SIG-M5 treated with dmso at 0.1 percent for 504 hours (cell line): ENCODE data around the gene LGALS3.
A peak's percentile ranks its signal among the peaks of the same experiment; 100 is the strongest.

Experiments used
- DNase-seq: peaks from one replicate; lab custom pipeline; 2025; ENCODE audit not compliant: unreplicated experiment; lab: John Stamatoyannopoulos, UW

Gene LGALS3

DNA sequence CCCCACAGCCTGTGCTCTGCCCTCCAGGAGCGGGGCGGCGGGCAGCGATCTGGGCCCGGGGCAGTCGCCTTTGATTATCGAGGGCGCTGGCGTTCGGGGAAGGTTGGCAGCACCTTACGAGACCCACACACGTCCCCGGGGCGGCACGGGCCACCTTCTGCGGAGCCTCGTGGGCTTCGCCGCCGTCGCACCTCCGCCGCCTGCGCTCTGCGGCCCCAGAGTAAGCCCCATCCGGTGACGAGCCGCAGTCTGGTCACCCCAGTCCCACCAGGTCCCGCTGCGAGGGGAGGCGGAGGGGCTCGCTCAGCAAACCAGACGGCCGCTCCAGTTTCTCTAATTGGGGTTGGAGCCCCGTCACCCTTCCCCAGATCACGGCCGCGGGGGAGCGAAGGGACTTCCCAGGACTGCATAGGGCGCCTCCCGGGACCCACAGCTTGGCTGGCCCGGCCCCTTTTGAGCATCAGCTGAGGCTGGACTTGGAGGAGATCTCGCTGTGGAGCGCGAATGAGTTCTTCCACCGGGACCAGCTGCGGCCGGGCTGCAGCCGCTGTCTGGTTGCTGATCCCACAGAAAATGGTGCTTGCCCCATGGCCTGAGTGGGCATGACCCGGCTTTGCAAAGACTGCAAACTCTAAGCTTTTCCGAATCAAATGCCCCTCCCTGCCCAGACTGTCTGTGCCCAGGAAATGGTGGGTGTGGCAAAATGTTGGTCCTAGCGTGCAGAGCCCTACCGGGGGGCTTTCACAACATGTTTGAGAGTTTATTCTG lies 560 bp downstream of the LGALS3 start:
- DNase-seq: no peak

DNA sequence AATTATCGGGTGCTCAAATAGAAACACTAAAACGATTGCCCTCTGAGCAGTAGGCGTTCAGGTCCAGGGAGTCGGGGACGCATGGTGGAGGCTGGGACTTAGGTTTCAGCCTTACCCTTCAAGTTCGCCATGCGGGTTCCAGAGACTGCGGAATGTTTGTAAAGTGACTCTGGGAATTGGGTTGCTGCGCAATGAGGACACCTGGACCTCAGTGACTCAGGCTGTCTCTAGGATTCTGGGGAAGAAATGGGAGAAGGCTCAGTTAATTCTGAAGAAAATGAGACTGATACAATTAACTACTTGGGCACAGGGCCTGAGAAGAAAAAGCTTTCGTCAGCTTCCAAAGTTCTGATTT lies 1.1 kb downstream of the LGALS3 start:
- DNase-seq: no peak

DNA sequence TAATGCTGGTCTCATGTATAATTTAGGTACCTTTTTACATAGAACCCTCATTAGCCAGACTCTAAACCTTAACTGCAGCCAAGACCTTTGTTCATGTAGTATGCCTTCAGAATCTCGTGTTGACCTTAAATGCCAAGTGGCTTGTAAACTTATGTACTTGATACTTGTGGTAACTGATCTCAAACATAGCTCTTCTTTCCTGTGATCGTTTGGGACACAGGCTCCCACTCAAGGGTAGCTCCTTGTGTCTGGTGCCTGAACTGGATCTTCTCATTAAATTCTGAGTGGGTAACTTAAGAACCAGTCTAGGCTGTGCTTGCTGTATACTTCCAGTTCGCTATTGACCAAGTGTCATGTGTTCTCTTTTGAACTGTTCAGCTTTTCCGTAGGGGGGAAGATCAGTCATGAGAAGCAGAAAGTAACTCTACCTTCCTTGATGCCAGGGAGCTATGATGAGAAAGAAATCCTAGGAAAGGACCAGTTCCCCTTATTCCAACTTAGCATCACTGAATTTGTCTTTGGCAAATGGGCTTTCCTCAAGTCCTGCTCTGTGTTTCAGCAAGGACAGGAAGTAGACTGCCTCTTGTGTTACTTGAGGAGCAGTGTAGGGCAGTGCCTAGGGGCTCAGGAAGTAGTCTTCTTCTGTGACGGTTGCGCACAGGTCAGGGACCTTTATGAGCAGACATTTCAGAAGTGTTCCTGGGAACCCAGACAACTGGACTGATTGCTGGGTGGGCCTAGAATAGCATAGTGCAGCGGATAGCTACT lies 2.5 kb downstream of the LGALS3 start:
- no peak for DNase-seq

DNA sequence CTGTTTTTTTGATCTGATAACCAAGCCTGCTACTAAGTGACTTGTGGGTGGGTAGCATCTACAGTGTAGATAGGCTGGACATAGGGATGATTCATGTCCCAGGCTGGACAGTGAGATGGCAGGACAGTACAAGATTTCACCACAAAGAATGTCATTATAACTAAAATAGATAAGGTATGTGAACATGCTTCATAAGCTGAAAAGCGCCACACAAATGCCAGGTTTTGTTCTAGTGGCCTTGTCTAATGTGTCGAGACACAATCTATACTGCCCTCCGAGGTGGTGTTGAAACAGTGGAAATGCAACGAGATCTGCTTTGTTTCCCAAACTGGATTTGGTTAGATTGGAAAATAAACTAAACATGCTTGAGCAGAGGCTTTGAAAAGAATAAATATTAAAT lies 4.4 kb downstream of the LGALS3 start:
- DNase-seq: no peak

DNA sequence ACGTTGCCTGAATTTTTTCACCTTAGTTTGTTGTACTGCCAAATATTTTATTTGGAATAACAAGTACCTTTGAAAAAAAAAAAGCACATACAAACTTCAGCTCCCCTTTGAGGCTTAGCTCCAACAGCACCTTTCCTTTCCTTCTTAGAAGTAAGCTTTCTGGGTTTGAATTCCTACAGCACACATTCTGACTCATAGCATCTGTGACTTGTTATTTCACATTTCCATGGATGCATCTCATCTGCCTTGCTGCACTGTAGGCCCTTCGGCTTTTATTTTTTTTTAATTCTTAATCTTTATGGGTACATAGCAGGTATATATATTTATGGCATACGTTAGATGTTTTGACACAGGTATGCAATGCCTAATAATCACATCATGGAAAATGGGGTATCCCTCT lies 7.2 kb downstream of the LGALS3 start:
- no peak for DNase-seq

DNA sequence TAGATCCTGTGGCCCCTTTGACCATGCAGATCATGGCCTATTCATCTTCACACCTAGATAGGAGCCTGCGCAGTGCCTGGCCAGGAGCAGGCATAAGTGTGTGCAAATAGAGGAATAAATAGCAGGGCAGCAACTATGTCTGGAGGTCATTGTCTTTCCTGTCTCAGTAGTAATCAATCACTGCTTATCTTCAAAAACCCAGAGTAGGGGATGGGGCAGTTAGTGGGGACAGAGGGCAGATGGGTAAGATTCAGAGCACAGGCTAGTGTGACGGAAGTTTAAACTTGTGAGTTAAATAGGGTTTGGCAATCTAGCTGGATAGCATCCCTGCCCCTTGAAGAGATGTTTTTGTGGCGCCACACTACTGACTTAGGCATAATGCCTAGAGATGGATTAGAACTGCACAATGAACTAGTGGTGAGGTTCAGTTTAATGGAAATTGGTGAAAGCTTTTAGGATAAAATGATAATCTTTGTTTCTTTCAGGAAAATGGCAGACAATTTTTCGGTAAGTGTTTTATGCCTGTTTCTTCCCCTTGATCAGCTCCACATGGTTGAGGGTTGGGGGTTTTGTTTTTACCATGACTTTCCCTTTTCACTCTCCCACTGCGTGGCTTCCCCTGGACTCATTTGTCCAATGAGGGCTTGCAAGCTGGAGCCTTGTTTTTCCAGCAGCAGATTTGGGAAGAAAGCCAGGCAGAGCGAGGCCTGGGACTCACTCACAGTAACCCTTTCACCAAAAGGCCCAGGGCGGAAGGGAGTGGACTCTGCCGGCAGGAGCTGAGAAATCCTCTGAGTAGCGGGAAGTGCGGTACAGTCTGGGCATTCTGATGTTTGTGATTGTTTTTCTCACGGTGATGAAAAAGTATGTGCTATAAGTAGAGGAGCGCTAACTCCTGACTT lies 8.1 kb downstream of the LGALS3 start:
- DNase-seq: no peak

DNA sequence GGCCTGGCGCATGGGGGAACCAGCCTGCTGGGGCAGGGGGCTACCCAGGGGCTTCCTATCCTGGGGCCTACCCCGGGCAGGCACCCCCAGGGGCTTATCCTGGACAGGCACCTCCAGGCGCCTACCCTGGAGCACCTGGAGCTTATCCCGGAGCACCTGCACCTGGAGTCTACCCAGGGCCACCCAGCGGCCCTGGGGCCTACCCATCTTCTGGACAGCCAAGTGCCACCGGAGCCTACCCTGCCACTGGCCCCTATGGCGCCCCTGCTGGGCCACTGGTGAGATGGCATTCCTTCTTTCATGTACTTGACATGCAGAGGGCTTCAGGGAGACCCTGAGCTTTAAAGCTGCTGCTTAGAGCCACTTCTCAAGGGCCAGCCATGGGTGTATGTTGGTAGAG lies 9.0 kb downstream of the LGALS3 start:
- DNase-seq: no peak

DNA sequence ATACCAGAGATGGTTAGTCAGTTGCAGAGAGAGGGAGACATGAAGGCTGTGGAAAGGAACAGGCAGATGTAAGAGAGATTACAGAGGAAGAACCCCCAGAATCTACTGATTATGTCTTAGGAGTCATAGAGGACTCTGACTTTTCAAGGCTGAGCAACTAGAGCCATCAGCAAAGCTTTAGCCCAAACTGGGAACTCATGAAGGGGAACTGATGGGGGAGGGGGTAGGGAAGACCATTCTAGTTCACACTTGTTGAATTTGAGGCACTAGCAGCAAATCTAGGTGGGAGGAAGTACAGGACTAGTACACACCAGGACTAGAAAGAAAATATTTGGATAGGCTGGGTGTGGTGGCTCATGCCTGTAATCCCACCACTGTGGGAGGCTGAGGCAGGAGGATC lies 10.1 kb downstream of the LGALS3 start:
- DNase-seq: no peak

DNA sequence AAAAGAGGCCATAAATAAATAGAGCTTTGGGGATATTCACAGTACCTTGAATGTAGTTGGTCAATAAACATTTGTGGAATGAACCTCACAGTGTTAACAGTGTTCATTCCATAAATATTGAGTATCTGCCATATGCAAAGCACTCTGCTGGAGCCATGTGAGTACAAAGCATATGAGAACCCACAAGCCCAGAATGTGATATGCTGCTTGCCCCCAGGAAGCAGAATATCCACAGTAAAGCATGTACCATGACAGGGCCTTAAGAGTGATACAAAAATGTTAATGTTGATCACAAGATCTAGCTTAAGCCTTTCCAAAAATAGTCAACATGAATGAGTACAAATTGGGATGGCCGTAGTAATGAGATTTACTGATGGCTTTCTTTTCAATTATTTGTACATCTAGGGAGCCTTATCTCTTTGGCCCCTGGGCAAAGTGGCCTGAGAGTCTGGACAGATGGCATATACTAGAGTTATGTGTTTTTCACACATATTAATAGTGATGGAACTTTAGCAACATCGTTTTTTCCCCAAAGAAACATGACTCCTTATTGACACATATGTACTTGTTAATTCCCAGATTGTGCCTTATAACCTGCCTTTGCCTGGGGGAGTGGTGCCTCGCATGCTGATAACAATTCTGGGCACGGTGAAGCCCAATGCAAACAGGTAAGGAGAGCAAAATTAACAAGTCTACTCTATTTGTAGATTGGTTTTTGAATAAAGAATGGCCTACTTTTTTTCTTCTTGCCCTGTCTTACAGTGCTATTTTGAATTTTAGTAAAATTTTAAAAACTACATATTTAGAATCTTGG lies 10.9 kb downstream of the LGALS3 start:
- DNase-seq: no peak

DNA sequence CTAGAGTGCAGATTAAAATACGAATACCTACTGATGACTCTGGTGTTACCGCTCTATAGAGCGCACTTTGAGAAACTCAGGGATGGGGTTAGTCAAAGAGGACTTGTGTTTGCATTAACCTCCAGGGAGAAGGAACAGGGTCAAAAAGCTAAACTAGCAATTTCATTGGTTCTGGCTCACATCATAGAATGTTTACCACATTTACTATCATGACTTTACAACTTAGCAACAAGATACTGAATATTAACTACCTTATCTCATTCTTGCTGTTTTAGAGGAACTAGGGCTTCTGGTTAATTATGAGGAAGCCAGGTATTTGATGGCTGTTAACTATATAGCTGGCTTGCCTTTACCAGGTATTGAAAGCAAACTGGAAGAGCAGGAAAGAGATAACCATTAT lies 12.8 kb downstream of the LGALS3 start:
- no peak for DNase-seq

DNA sequence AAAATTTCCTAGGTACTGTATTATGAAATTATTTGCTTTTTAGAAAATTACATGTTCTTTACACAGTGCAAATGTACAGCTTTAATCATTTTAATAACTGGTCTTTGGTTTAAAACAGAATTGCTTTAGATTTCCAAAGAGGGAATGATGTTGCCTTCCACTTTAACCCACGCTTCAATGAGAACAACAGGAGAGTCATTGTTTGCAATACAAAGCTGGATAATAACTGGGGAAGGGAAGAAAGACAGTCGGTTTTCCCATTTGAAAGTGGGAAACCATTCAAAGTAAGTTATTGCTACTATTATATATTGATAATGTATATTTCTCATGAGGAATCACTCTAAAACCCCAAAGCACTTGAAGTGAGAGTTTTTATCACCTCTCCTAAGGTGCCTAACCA lies 13.4 kb downstream of the LGALS3 start:
- DNase-seq: no peak

DNA sequence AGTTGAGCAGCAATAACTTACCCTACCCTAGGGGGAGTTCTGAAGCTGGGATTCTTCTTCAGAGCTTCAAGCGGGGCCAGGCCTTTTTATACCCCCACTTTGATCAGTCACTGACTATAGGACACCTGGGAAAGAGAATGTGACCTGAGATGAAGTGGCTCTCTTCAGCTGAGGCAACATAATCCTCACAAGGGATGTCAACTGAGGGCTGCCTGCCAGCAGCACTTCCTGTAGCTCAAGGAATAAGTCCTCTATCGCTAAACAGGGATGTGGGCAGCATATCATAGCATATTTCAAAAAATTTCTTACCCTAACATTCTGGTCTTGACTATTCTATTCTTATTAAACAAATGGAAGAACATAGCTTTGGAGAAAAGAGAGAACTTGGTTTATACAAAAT lies 17.4 kb downstream of the LGALS3 start:
- no peak for DNase-seq

DNA sequence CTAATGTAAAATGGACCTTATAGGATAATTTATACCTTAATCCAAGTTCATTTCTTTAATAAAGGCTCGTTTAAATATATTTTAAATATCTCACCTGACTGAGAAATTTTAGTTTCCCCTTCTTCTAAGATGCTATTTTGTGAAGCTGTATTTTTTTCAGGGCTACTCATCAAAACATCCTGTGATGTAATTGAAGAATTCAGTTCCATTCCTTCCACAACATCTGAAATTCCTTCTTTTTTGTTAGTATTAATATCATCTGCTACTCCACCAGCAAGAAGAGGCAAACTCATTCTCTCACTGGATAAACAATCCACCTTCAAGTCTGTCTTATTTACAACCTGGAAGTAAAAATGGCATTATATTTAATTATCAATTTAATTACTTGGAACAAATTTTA lies 22.5 kb downstream of the LGALS3 start:
- DNase-seq: no peak

DNA sequence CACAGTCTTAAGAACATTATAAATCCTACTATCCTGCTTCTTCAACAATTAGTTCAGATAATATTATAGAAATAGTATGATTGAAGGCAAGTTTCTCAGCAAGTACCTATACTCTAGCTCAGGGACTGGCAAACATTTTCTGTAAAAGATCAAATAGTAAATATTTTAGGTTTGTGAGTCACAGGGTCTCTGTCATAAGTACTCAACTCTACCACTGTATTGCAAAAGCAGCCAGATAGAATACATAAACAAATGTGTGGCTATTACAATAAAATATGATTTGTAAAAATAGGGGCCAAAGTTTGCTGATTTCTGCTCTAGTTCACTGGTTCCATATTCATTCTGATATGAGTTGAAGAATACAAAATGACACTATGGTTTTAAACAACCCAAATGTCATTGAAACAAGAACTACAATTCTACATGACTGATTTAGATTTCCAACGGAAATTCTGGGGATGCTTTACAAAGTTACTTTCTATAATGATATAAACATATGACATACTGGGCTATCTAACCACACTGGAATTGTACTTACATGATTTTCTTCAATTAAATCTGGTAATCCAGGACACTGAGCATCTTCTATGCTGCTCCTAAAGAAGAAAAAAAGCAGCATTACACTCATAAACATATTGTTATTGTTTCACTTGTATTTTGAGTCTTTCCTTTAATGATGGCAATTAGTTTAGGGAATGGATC lies 23.2 kb downstream of the LGALS3 start:
- no peak for DNase-seq

DNA sequence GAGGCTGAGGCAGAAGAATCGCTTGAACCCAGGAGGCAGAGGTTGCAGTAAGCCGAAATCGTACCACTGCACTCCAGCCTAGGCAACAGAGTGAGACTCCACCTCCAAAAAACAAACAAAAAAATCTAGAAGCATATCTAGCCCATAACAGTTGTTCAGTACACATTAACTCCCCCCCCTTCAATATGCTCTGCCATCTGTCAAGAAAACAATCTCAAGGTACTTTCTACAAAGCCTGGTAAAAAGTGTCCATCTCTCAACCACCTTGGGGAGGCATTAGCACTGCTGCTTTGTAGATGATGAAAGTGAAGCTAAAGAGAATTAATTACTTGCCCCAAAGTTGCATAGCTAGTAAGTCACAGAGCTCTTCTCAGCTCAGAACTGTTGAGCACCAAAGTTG lies 24.9 kb downstream of the LGALS3 start:
- no peak for DNase-seq

DNA sequence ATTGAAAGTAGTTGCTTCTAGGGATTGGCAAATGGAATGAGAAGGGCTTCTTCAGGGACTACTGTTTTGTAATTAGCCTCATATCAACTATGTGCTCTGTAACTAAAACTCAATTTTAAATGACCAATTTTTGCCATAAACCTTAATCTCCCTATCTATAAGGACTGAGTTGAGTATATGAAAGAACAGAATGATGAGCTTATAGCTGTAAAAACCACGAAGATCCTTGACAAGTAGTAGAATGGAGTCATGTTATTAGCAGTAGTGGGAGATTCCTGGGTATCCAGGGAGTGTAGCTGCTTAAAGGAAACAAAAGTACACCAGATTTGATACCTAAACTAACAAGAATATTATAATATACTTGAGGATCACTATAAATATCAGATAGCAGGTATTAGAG lies 28.0 kb downstream of the LGALS3 start:
- DNase-seq: no peak

DNA sequence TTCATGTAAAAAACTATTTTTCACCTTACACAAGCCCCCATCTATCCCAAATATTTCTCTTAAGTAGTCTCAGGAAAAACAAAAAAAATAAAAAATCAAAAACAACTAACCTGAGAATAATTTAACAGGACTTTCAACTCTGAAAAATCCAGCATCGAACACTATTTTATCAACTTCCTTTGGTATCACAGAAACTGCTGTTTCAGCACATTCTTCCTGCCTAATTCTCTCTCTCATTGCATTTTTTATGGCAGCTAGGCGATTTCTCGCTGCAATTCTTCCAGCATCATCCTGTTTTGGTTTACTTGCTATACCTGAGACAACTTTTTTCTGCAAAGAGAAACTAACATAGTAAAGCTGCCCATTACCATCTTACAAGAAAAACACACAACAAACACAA lies 29.4 kb downstream of the LGALS3 start:
- DNase-seq: no peak

DNA sequence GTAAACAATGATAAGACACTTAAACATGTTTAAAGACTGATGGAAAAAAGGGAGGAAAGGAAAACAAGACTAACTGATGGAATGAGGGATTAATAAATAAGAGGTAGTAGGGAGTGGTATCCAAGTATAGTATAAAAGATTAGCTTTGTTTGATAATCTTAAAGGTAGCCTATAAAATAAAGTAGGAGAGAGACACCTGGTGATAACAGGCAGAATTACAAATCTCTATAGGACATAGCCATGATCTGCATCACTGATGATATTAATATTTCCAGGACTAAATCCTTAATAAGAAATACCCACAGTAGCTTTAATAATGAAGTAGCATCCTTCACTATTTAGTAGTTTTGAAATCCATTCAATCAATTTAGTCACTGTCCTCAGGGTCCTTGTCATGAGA lies 31.9 kb downstream of the LGALS3 start:
- peak; percentile 60 for DNase-seq

DNA sequence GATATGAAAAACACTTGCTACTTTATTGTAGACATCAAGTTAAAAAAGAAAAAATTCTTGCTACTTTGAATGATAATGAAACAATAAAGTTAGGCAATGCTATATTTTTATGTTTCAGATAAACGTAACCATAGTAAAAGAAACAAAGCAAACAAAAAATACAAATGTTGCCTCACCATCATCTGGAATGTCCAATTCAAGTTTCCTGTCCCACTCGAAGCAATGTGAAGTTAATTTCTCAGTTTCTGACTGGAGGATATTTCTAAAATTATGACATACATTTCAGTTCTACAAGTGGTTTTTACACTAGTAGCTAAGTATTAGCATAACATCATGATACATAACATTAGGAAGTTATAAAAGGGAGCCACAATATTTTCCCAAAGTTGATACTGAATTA lies 41.5 kb downstream of the LGALS3 start:
- no peak for DNase-seq

DNA sequence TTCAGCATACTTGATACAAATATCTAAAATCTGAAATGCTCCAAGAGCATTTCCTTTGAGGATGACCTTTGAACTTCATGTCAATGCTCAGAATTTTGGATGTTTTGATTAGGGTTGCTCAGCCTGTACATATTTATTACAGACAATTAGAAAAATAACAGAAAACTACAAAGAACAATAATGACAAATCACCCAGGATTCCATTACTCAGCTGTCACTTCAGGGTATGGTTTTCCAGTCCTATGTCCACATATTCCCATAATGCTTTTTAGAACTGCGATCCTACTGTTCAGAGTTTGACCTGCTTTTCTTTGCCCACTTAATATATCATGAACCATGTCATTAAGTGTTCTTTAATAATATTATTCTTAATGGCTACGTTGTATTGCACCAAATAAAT lies 51.0 kb downstream of the LGALS3 start:
- DNase-seq: no peak
